Esophagus squamous epithelium (tissue), 4 donors: ENCODE data around the gene CISD1.

Experiments
- POLR2A ChIP-seq, 4 donors: fragments of 450-650 bp; IDR thresholded peaks; one replicate each; pipeline ENCODE4 v1.6.1; 2017; ENCODE audit warnings: antibody characterized with exemption in 4 of 4, mild to moderate bottlenecking in 4 of 4, moderate library complexity in 3 of 4
- TF ChIP-seq, protein P1 (sequence below), 6 experiments: fragments of 450-650 bp in 4 of 6; fragments of 200-600 bp in 2 of 6; sonication (generic) in 2 of 6; IDR thresholded peaks; one replicate each; pipeline ENCODE4 v1.5.1; 2016 to 2019; ENCODE audit warnings: antibody characterized with exemption in 6 of 6, mild to moderate bottlenecking in 4 of 6, moderate library complexity in 4 of 6

DNA sequence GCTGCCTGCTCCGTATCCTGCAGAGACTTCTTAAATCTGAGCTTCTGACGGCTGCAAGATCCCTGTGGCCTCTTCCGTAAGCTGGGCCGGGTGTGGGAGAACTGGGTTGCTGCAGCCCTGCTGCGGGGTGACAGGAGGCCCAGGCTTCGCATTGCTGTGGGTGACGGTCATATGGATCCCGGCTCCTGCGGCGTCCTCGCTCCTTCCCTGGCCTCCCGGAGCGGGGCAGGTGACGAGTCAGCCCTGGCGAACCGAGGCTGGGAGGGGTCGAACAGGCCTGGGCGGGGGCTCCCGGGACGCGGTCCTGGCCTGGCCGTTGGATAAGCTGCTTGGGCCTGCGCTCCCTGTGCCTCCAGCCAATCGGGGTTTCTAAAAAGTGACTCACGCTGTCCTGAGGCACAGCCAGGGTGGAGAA lies 58.0 kb downstream of the CISD1 start:
- TF ChIP-seq, protein P1, sequence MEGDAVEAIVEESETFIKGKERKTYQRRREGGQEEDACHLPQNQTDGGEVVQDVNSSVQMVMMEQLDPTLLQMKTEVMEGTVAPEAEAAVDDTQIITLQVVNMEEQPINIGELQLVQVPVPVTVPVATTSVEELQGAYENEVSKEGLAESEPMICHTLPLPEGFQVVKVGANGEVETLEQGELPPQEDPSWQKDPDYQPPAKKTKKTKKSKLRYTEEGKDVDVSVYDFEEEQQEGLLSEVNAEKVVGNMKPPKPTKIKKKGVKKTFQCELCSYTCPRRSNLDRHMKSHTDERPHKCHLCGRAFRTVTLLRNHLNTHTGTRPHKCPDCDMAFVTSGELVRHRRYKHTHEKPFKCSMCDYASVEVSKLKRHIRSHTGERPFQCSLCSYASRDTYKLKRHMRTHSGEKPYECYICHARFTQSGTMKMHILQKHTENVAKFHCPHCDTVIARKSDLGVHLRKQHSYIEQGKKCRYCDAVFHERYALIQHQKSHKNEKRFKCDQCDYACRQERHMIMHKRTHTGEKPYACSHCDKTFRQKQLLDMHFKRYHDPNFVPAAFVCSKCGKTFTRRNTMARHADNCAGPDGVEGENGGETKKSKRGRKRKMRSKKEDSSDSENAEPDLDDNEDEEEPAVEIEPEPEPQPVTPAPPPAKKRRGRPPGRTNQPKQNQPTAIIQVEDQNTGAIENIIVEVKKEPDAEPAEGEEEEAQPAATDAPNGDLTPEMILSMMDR (IDR thresholded peaks at IDR 0.05), result no peak
- TF ChIP-seq POLR2A (IDR thresholded peaks at IDR 0.05), result no peak
